HG02938 (cell line): ENCODE results near the gene GTPBP4.
"Not testable (repeated sequence)": the region's sequence is repeated elsewhere in the genome, so short reads cannot be mapped to it uniquely, and the experiment has no call there.

Source experiments
- ATAC-seq: cut with Tn5 transposase; IDR thresholded peaks from one replicate; pipeline ENCODE4 v1.9.1; 2021; ENCODE audit warnings: mild to moderate bottlenecking, moderate library complexity; ENCODE audit not compliant: unreplicated experiment

GTPBP4 gene

DNA sequence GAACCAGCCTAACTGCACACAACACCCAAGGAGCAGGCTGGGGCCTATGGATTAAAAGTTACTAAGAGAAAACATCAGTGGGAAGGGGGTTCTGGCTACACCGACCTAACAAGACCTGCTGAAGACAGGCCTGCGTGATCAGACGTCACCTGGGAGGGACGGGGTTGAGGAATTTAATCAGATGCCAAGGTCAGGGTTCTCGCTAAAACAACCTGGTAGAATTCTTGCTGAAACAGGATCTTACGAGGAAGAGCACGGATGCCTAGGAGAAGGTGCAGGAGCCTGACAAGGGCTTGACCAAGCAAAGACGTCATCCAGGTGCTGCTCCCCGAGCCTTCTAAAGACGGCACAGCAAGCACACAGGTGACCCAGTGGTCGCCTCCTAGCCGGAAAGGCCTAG lies 35.9 kb downstream of the GTPBP4 start:
- no peak for ATAC-seq

DNA sequence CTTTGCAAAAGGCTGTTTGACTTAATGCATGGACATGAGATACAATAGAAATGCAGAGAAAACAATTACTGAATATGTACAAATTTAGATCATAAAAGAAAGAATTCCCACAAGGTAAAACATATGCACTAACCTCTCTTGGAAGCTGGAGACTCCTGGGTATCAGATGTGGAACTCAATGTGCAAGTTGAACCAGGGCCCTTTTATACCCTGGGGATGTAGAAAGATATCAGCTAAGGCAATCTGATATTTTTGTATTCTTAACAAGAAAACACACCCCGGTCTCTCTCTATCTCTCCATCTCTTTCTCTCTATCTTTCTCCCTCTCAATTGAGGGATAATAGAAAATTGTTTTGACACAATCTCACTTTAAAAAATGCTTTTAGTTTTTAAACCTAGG lies 37.4 kb downstream of the GTPBP4 start, which contains the start of gene IDI2:
TSS of gene IDI2 (minus strand) at position 177 of the 400 bp plus-strand sequence. CDS start 1,136 bp downstream, outside the sequence.
- no peak for ATAC-seq

- ATAC-seq: no peak
Measured at GRCh38 chr10:1026578-1026977, 38.3 kb downstream of the GTPBP4 start.

- ATAC-seq: no peak
Measured at GRCh38 chr10:1029838-1030237, 41.6 kb downstream of the GTPBP4 start.

DNA sequence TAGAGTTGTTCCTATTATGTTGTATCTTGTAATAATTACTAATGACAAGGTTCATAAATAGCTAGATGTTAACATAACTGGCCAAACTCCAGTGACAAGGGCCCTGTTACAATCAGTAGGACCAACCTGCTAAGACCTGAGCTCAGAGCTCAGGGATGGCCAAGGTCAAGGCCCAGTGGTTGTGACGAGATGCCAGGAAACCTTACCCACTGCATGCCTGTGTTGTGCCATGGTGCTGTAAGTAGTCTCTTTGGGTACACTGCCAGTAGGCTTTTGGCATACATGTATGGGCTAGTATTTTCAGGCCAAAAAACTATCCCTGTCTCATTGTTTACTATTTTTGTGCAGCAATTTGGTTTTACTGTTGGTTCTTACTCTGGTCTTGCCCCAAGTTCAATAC lies 45.4 kb downstream of the GTPBP4 start:
- ATAC-seq: no peak

- no peak for ATAC-seq
Measured at GRCh38 chr10:1034758-1035157, 46.5 kb downstream of the GTPBP4 start.

DNA sequence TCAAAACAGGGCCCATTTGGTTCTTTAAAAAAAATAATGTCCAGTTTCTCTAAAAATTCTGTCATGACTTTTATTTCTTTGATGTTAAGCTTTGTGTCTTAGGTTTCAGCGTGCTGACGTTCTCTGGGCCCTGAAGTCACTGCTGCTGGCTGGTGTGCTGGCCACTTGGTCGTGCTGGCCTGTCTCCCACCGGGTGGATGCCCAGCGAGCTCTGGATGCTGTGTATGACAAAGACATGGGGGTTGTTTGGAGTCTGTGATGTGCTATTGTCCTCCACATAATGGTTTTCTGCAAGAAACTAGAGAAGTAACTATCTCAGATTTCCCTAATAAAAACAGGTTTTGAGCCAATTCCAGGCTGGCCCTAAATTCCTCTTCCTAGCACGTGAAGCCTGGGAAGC lies 47.0 kb downstream of the GTPBP4 start:
- ATAC-seq: no peak

- ATAC-seq: peak; percentile 75
Measured at GRCh38 chr10:1036341-1036791, 48.1 kb downstream of the GTPBP4 start.

GRCh38 chr10:1037098-1037497 lies 48.9 kb downstream of the GTPBP4 start:
- ATAC-seq: no peak

GRCh38 chr10:1038769-1039168 lies 50.5 kb downstream of the GTPBP4 start:
- not testable (repeated sequence) for ATAC-seq

DNA sequence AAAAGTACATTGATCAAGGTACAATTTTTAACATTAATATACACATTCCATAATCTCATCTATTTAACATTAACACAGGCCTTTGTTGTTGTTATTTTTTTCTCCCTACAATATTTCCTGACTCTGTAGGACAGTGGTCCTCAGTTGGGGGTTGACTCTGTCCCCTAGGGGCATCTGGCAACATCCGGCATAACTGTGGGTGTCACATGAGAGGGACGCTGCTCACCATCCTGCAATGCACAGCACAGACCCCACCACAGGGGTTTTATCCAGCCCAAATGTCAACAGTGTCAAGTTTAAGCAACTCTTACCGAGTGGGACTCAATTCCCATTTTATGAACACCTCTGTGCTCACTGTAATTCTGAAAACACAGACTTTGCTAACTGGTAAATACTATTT lies 51.9 kb downstream of the GTPBP4 start:
- ATAC-seq: no peak

DNA sequence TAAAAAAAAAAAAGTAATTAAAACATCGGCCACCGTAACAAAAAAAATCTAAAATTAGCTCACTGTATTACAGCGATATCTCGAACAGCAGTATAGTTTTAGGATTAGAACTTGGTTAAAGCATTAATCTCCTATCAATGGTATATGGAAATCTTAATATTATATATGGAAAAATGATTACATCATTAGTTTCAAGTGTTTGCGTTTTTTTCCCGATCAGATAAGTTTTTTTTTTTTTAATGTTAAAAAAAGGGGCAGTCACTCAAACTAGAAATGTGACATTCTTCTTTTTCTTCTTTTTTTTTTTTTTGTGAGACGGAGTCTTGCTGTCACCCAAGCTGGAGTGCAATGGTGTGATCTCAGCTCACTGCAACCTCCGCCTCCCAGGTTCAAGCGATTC lies 53.3 kb downstream of the GTPBP4 start:
- ATAC-seq: no peak

GRCh38 chr10:1043532-1043995 lies 55.3 kb downstream of the GTPBP4 start:
- ATAC-seq: peak; percentile 56

- no peak for ATAC-seq
Measured at GRCh38 chr10:1044146-1044545, 55.9 kb downstream of the GTPBP4 start.

GRCh38 chr10:1044964-1045363 lies 56.7 kb downstream of the GTPBP4 start:
- ATAC-seq: no peak

GRCh38 chr10:1045415-1045814 lies 57.2 kb downstream of the GTPBP4 start:
- no peak for ATAC-seq

DNA sequence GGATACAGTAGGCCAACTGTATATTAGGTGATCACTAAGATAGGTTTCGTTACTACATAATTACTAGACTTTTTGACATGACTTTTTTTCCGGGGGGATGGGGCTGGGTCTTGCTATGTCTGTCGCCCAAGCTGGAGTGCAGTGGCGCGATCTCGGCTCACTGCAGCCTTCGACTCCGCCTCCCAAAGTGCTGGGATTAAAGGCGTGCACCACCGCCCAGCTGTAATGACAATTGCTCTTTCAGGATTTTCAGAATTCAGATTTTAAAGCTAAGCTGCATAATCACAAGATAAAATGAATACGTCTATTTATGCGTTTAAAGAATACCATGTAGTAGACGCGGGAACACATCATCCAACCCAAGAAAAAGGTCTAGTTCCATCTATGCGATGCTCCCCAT lies 59.7 kb downstream of the GTPBP4 start:
- no peak for ATAC-seq

DNA sequence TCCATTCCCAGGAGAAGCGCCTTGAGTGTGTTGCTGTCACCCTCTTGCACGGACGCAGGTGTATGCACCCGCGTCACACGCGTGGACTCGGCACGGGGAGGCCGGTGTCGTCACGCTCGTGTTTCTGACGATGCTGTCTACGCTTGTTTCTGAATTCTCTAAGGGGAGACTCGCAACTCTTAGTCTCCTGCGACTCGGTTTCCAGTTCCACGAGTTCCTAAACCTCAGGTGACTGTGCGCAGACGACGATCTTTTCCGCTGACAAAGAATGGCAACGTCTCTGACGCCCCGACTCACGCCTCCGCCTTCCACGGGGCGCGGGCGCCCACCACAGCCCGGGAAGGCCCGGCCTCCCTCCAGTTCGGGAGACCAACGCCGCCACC lies 60.1 kb downstream of the GTPBP4 start:
- ATAC-seq: peak; percentile 0

GRCh38 chr10:1048732-1049424 lies 60.6 kb downstream of the GTPBP4 start, which contains the start of gene IDI1:
IDI1 (minus strand) TSS chr10:1049119; CDS start chr10:1049003, 116 bp downstream.
- peak; percentile 74 for ATAC-seq

DNA sequence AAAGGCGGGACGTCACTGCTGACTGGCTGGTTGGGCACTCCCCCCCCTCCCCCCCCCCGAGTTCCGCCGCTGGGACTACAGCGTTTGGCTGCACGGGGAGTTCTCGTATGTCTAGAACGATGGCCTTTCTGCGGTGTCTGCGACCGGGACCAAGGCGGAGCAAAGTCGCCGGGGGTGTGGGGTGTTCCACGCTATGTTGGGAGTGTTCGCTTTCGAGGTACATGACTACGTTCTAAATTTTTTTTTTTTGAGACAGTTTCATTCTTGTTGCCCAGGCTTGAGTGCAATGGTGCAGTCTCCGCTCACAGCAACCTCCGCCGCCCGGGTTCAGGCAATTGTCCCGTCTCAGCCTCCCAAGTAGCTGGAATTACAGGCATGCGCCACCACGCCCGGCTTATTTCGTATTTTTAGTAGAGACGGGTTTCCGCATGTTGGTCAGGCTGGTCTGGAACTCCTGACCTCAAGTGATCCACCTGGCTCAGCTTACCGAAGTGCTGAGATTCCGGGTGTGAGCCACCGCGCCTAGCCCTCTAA lies 61.3 kb downstream of the GTPBP4 start:
- no peak for ATAC-seq

GRCh38 chr10:1050145-1050544 lies 61.9 kb downstream of the GTPBP4 start:
- no peak for ATAC-seq

GRCh38 chr10:1050554-1050953 lies 62.3 kb downstream of the GTPBP4 start:
- no peak for ATAC-seq
